ENCODE results near the gene GADD45GIP1. TPM values are rescaled to one million over a fixed set of nuclear protein-coding genes. Genes with fewer than 3 reads are reported as not detected.

Gene GADD45GIP1
- total and polyA plus RNA-seq, 10 of the 15 experiments (the other 5 are each of a cell fraction or from before 2014, with no cell fraction given) = 5.1 to 136 (median 30.1) TPM

GRCh38 chr19:12907166-12907565 lies 49.9 kb downstream of the GADD45GIP1 start:
- no peak for ATAC-seq
- Histone ChIP-seq H3K27ac (ENCODE audit: control insufficient read depth, insufficient read depth) (no peak overlapping the region), H2AFZ (ENCODE audit: control insufficient read depth, low read depth, low read length) (no peak overlapping the region), H3K36me3 (ENCODE audit: control insufficient read depth in 2 of 2, insufficient read depth in 2 of 2, low read length in 1 of 2) (no peaks in the 10 kb centered on the region), H3K79me2 (ENCODE audit: control insufficient read depth, insufficient read depth, low read length) (no peaks in the 10 kb centered on the region), H3K4me3 (no peak overlapping the region), H3K27me3 (replicated peaks in 1 of 2; ENCODE audit: control insufficient read depth in 2 of 2, insufficient read depth in 2 of 2, low read length in 1 of 2) (no peaks in the 10 kb centered on the region), H4K20me1 (ENCODE audit: control insufficient read depth, insufficient read depth) (no peaks in the 10 kb centered on the region), H3K9me3 (replicated peaks; ENCODE audit: control insufficient read depth, insufficient read depth, low read length) (no peaks in the 10 kb centered on the region), H3K4me2 (ENCODE audit: control insufficient read depth, insufficient read depth) (no peak overlapping the region), H3K9ac (ENCODE audit: control insufficient read depth, insufficient read depth, low read length) (no peak overlapping the region), H3K4me1 (ENCODE audit: control insufficient read depth, insufficient read depth, low read length) (no peaks in the 10 kb centered on the region)
- WGBS (ENCODE audit: insufficient coverage, insufficient replicate concordance, low lambda C conversion rate, missing lambda C conversion rate) = 67% methylated on average over 9 of the region's 9 CpGs
- POLR2A ChIA-PET = interaction anchor here (0.5 to 0.6 kb wide), 2 partner anchors 16 to 91 kb away, joined by 3 to 4 read pairs; no protein-coding TSS in a partner anchor
- SMC1A ChIA-PET (ENCODE audit: uncharacterized antibody, unreplicated experiment) = interaction anchor here (1.0 kb wide), 2 partner anchors 9 to 17 kb away, joined by 3 read pairs; no protein-coding TSS in a partner anchor
- TF ChIP-seq, protein P1, sequence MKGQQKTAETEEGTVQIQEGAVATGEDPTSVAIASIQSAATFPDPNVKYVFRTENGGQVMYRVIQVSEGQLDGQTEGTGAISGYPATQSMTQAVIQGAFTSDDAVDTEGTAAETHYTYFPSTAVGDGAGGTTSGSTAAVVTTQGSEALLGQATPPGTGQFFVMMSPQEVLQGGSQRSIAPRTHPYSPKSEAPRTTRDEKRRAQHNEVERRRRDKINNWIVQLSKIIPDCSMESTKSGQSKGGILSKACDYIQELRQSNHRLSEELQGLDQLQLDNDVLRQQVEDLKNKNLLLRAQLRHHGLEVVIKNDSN (IDR thresholded peaks at IDR 0.05; ENCODE audit: borderline replicate concordance, extremely low read length, insufficient read depth, low read depth, low read length) = no peak
- TF ChIP-seq SREBF1 (IDR thresholded peaks at IDR 0.05; ENCODE audit: low read length) (no peak), NBN (IDR thresholded peaks at IDR 0.05) (no peak), DPF2 (IDR thresholded peaks at IDR 0.05) (no peak), SMAD5 (IDR thresholded peaks at IDR 0.05; ENCODE audit: low read depth) (no peak), FOXM1 (IDR thresholded peaks at IDR 0.05; ENCODE audit: low read depth, low read length) (no peak), CHD2 (IDR thresholded peaks at IDR 0.05; ENCODE audit: borderline replicate concordance, low read depth, low read length) (no peak), SREBF2 (IDR thresholded peaks at IDR 0.05; ENCODE audit: low read length) (no peak), HDAC2 (IDR thresholded peaks at IDR 0.05) (no peak), KDM1A (IDR thresholded peaks at IDR 0.05; ENCODE audit: borderline replicate concordance) (no peak), ZNF207 (IDR thresholded peaks at IDR 0.05; ENCODE audit: borderline replicate concordance) (no peak)
- TF ChIP-seq, protein P2, sequence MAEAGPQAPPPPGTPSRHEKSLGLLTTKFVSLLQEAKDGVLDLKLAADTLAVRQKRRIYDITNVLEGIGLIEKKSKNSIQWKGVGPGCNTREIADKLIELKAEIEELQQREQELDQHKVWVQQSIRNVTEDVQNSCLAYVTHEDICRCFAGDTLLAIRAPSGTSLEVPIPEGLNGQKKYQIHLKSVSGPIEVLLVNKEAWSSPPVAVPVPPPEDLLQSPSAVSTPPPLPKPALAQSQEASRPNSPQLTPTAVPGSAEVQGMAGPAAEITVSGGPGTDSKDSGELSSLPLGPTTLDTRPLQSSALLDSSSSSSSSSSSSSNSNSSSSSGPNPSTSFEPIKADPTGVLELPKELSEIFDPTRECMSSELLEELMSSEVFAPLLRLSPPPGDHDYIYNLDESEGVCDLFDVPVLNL (IDR thresholded peaks at IDR 0.05; ENCODE audit: low read depth, low read length) = no peak
- CTCF ChIA-PET = interaction anchor here (1.6 to 2.6 kb wide), 3 partner anchors 25 to 59 kb away, joined by 4 to 10 read pairs (median 9); partner anchors contain the start of gene DNASE2
- no peak for DNase-seq (ENCODE audit: low read depth, low spot score)
- RAD21 ChIA-PET (ENCODE audit: unreplicated experiment) = interaction anchor here (1.2 kb wide), 1 partner anchor 12 kb away, joined by 3 read pairs; the partner anchor contains the start of gene SYCE2
- no peak for FAIRE-seq
- BruUV-seq (replicated peaks) = no TSS peak
- intact Hi-C loops (cut with micrococcal nuclease; ENCODE audit: unreplicated experiment) (no loop called here), in situ Hi-C loops (cut with MboI) (no loop called here)

Small RNAs within 50 kb of the gene (microRNA-seq; reads per million reads assigned to microRNA genes)
- gene MIR5695 = not detected
- 3.4 reads per million, percentile 18 among the genes with 10 or more reads in this experiment for gene MIR6515

Small RNAs within 50 kb of the gene (small RNA-seq; reads per million reads assigned to genes)
- gene MIR5695 (0.20 reads per million), gene MIR6515 (2.4 reads per million, percentile 68 among the genes with 10 or more reads in this experiment)

Other genes starting within 250 kb of the GADD45GIP1 start
Only the 7 nearest of the 25 such genes appear.
- gene GCDH, start 66.1 kb downstream of the GADD45GIP1 start, total RNA-seq (2014; rRNA removed) = 43.6 and 50.1 TPM in 2 replicates
- gene GCDH, start 66.1 kb downstream of the GADD45GIP1 start, total RNA-seq (2014; rRNA removed; fragmentation: Illumina TruSeq; extraction: Trizol) = 24.6 and 26.6 TPM in 2 replicates
- gene GCDH, start 66.1 kb downstream of the GADD45GIP1 start, total RNA-seq (2021) = 49.0 and 52.3 TPM in 2 replicates
- 18.9 and 29.4 TPM in 2 replicates for gene GCDH, start 66.1 kb downstream of the GADD45GIP1 start, polyA plus RNA-seq (2011; rRNA removed)
- 7.8 and 20.7 TPM in 2 replicates for gene GCDH, start 66.1 kb downstream of the GADD45GIP1 start, polyA plus RNA-seq (2014; fragmentation: Illumina TruSeq; extraction: Trizol)
- gene GCDH, start 66.1 kb downstream of the GADD45GIP1 start, polyA plus RNA-seq (2014; fragmentation: Nextera tagmentation; extraction: Ambion mirVana) = 10 to 100 TPM in 1 of 2 experiments, 1 to 10 TPM in 1; 4.2 to 14.6 TPM
- 60.9 and 69.0 TPM in 2 replicates for gene GCDH, start 66.1 kb downstream of the GADD45GIP1 start, polyA plus RNA-seq (2014; rRNA removed)
- gene GCDH, start 66.1 kb downstream of the GADD45GIP1 start, polyA plus RNA-seq (2016; fragmentation: Nextera tagmentation; extraction: Ambion mirVana) = 10 to 100 TPM; 67.1 to 69.4 TPM
- 0.62 and 0.82 TPM in 2 replicates for gene SYCE2, start 37.9 kb downstream of the GADD45GIP1 start, total RNA-seq (2014; rRNA removed)
- 1.1 and 1.6 TPM in 2 replicates for gene SYCE2, start 37.9 kb downstream of the GADD45GIP1 start, total RNA-seq (2014; rRNA removed; fragmentation: Illumina TruSeq; extraction: Trizol)
- 0.41 and 1.0 TPM in 2 replicates for gene SYCE2, start 37.9 kb downstream of the GADD45GIP1 start, total RNA-seq (2021)
- 0.69 and 0.94 TPM in 2 replicates for gene SYCE2, start 37.9 kb downstream of the GADD45GIP1 start, polyA plus RNA-seq (2011; rRNA removed)
- 0.76 and 1.1 TPM in 2 replicates for gene SYCE2, start 37.9 kb downstream of the GADD45GIP1 start, polyA plus RNA-seq (2014; fragmentation: Illumina TruSeq; extraction: Trizol)
- under 1 TPM; 0.61 to 0.66 TPM for gene SYCE2, start 37.9 kb downstream of the GADD45GIP1 start, polyA plus RNA-seq (2014; fragmentation: Nextera tagmentation; extraction: Ambion mirVana)
- gene SYCE2, start 37.9 kb downstream of the GADD45GIP1 start, polyA plus RNA-seq (2014; rRNA removed) = 0.54 and 0.79 TPM in 2 replicates
- gene SYCE2, start 37.9 kb downstream of the GADD45GIP1 start, polyA plus RNA-seq (2016; fragmentation: Nextera tagmentation; extraction: Ambion mirVana) = 1 to 10 TPM; 2.1 to 2.3 TPM
- gene FARSA, start 23.5 kb downstream of the GADD45GIP1 start, total RNA-seq (2014; rRNA removed) = 120 and 148 TPM in 2 replicates
- gene FARSA, start 23.5 kb downstream of the GADD45GIP1 start, total RNA-seq (2014; rRNA removed; fragmentation: Illumina TruSeq; extraction: Trizol) = 30.4 and 36.4 TPM in 2 replicates
- gene FARSA, start 23.5 kb downstream of the GADD45GIP1 start, total RNA-seq (2021) = 126 and 141 TPM in 2 replicates
- 7.2 and 32.5 TPM in 2 replicates for gene FARSA, start 23.5 kb downstream of the GADD45GIP1 start, polyA plus RNA-seq (2011; rRNA removed)
- 11.7 and 67.9 TPM in 2 replicates for gene FARSA, start 23.5 kb downstream of the GADD45GIP1 start, polyA plus RNA-seq (2014; fragmentation: Illumina TruSeq; extraction: Trizol)
- gene FARSA, start 23.5 kb downstream of the GADD45GIP1 start, polyA plus RNA-seq (2014; fragmentation: Nextera tagmentation; extraction: Ambion mirVana) = 10 to 100 TPM; 20.3 to 37.5 TPM
- 85.0 and 107 TPM in 2 replicates for gene FARSA, start 23.5 kb downstream of the GADD45GIP1 start, polyA plus RNA-seq (2014; rRNA removed)
- gene FARSA, start 23.5 kb downstream of the GADD45GIP1 start, polyA plus RNA-seq (2016; fragmentation: Nextera tagmentation; extraction: Ambion mirVana) = 100 to 1,000 TPM; 192 to 212 TPM
- 824 and 916 TPM in 2 replicates for gene CALR, start 18.6 kb downstream of the GADD45GIP1 start, total RNA-seq (2014; rRNA removed)
- gene CALR, start 18.6 kb downstream of the GADD45GIP1 start, total RNA-seq (2014; rRNA removed; fragmentation: Illumina TruSeq; extraction: Trizol) = 719 and 809 TPM in 2 replicates
- 891 and 983 TPM in 2 replicates for gene CALR, start 18.6 kb downstream of the GADD45GIP1 start, total RNA-seq (2021)
- gene CALR, start 18.6 kb downstream of the GADD45GIP1 start, polyA plus RNA-seq (2011; rRNA removed) = 360 and 518 TPM in 2 replicates
- 690 and 703 TPM in 2 replicates for gene CALR, start 18.6 kb downstream of the GADD45GIP1 start, polyA plus RNA-seq (2014; fragmentation: Illumina TruSeq; extraction: Trizol)
- 100 to 1,000 TPM; 202 to 216 TPM for gene CALR, start 18.6 kb downstream of the GADD45GIP1 start, polyA plus RNA-seq (2014; fragmentation: Nextera tagmentation; extraction: Ambion mirVana)
- gene CALR, start 18.6 kb downstream of the GADD45GIP1 start, polyA plus RNA-seq (2014; rRNA removed) = 685 and 856 TPM in 2 replicates
- gene CALR, start 18.6 kb downstream of the GADD45GIP1 start, polyA plus RNA-seq (2016; fragmentation: Nextera tagmentation; extraction: Ambion mirVana) = 1,000 to 10,000 TPM; 1,394 to 1,451 TPM
- 158 TPM in 2 replicates for gene RAD23A, start 11.4 kb downstream of the GADD45GIP1 start, total RNA-seq (2014; rRNA removed)
- 84.3 and 95.4 TPM in 2 replicates for gene RAD23A, start 11.4 kb downstream of the GADD45GIP1 start, total RNA-seq (2014; rRNA removed; fragmentation: Illumina TruSeq; extraction: Trizol)
- 133 and 138 TPM in 2 replicates for gene RAD23A, start 11.4 kb downstream of the GADD45GIP1 start, total RNA-seq (2021)
- gene RAD23A, start 11.4 kb downstream of the GADD45GIP1 start, polyA plus RNA-seq (2011; rRNA removed) = 23.1 and 37.9 TPM in 2 replicates
- gene RAD23A, start 11.4 kb downstream of the GADD45GIP1 start, polyA plus RNA-seq (2014; fragmentation: Illumina TruSeq; extraction: Trizol) = 70.5 and 104 TPM in 2 replicates
- 10 to 100 TPM in 1 of 2 experiments, 1 to 10 TPM in 1; 8.8 to 33.5 TPM for gene RAD23A, start 11.4 kb downstream of the GADD45GIP1 start, polyA plus RNA-seq (2014; fragmentation: Nextera tagmentation; extraction: Ambion mirVana)
- 135 and 153 TPM in 2 replicates for gene RAD23A, start 11.4 kb downstream of the GADD45GIP1 start, polyA plus RNA-seq (2014; rRNA removed)
- gene RAD23A, start 11.4 kb downstream of the GADD45GIP1 start, polyA plus RNA-seq (2016; fragmentation: Nextera tagmentation; extraction: Ambion mirVana) = 100 to 1,000 TPM; 196 to 198 TPM
- 0.06 TPM in 1 of 2 replicates, not detected in the other for gene DAND5, start 12.4 kb upstream of the GADD45GIP1 start, total RNA-seq (2014; rRNA removed)
- gene DAND5, start 12.4 kb upstream of the GADD45GIP1 start, total RNA-seq (2014; rRNA removed; fragmentation: Illumina TruSeq; extraction: Trizol) = not detected in 2 replicates
- gene DAND5, start 12.4 kb upstream of the GADD45GIP1 start, total RNA-seq (2021) = 0.11 and 0.15 TPM in 2 replicates
- 0.04 TPM in 1 of 2 replicates, not detected in the other for gene DAND5, start 12.4 kb upstream of the GADD45GIP1 start, polyA plus RNA-seq (2011; rRNA removed)
- 0.10 TPM in 1 of 2 replicates, not detected in the other for gene DAND5, start 12.4 kb upstream of the GADD45GIP1 start, polyA plus RNA-seq (2014; fragmentation: Illumina TruSeq; extraction: Trizol)
- gene DAND5, start 12.4 kb upstream of the GADD45GIP1 start, polyA plus RNA-seq (2014; fragmentation: Nextera tagmentation; extraction: Ambion mirVana) = under 1 TPM in 1 of 2 experiments, not detected in 1; 0.15 TPM
- gene DAND5, start 12.4 kb upstream of the GADD45GIP1 start, polyA plus RNA-seq (2014; rRNA removed) = 0.12 TPM in 1 of 2 replicates, not detected in the other
- gene DAND5, start 12.4 kb upstream of the GADD45GIP1 start, polyA plus RNA-seq (2016; fragmentation: Nextera tagmentation; extraction: Ambion mirVana) = under 1 TPM in 1 of 2 experiments, not detected in 1; 0.10 TPM
- gene NFIX, start 38.3 kb upstream of the GADD45GIP1 start, total RNA-seq (2014; rRNA removed) = 0.22 and 0.28 TPM in 2 replicates
- 0.13 and 0.18 TPM in 2 replicates for gene NFIX, start 38.3 kb upstream of the GADD45GIP1 start, total RNA-seq (2014; rRNA removed; fragmentation: Illumina TruSeq; extraction: Trizol)
- gene NFIX, start 38.3 kb upstream of the GADD45GIP1 start, total RNA-seq (2021) = 2.2 and 2.9 TPM in 2 replicates
- gene NFIX, start 38.3 kb upstream of the GADD45GIP1 start, polyA plus RNA-seq (2011; rRNA removed) = 0.19 and 0.88 TPM in 2 replicates
- 0.22 and 0.28 TPM in 2 replicates for gene NFIX, start 38.3 kb upstream of the GADD45GIP1 start, polyA plus RNA-seq (2014; fragmentation: Illumina TruSeq; extraction: Trizol)
- under 1 TPM; 0.02 TPM for gene NFIX, start 38.3 kb upstream of the GADD45GIP1 start, polyA plus RNA-seq (2014; fragmentation: Nextera tagmentation; extraction: Ambion mirVana)
- 0.32 and 0.94 TPM in 2 replicates for gene NFIX, start 38.3 kb upstream of the GADD45GIP1 start, polyA plus RNA-seq (2014; rRNA removed)
- gene NFIX, start 38.3 kb upstream of the GADD45GIP1 start, polyA plus RNA-seq (2016; fragmentation: Nextera tagmentation; extraction: Ambion mirVana) = under 1 TPM; 0.20 to 0.49 TPM